GM12872 (cell line): ENCODE data around the gene PTPN18.

Source experiments
- CTCF ChIP-seq: IDR thresholded peaks from 3 replicates; pipeline ENCODE4 v1.5.1; 2011; ENCODE audit warnings: low read depth, mild to moderate bottlenecking, low read length, moderate library complexity; ENCODE audit not compliant: insufficient read depth

Gene PTPN18

GRCh38 chr2:130358420-130359350 lies 2.8 kb downstream of the PTPN18 start:
- no peak for TF ChIP-seq CTCF

- no peak for TF ChIP-seq CTCF
Measured at GRCh38 chr2:130359466-130359865, 3.6 kb downstream of the PTPN18 start.

- no peak for TF ChIP-seq CTCF
Measured at GRCh38 chr2:130363479-130363878, 7.6 kb downstream of the PTPN18 start.

GRCh38 chr2:130365075-130365474 lies 9.2 kb downstream of the PTPN18 start:
- no peak for TF ChIP-seq CTCF

- no peak for TF ChIP-seq CTCF
Measured at GRCh38 chr2:130365963-130366362, 10.1 kb downstream of the PTPN18 start.

- TF ChIP-seq CTCF: no peak
Measured at GRCh38 chr2:130366720-130367119, 10.9 kb downstream of the PTPN18 start.

GRCh38 chr2:130368786-130369185 lies 12.9 kb downstream of the PTPN18 start:
- no peak for TF ChIP-seq CTCF
